Mesothelial cell of epicardium (in vitro differentiated cells): ENCODE data around the gene C1QL2. TPM values are rescaled to one million over a fixed set of nuclear protein-coding genes. Genes with fewer than 3 reads are reported as not detected.

Source experiments
- DNase-seq, 2 experiments: peaks; one replicate each; pipeline ENCODE4 v3.0.0; 2021; ENCODE audit warnings: low spot score in 2 of 2; ENCODE audit not compliant: unreplicated experiment in 2 of 2
- H3K27ac Mint-ChIP-seq: 2 replicates; pipeline ENCODE4 v1.8.0; 2021; ENCODE audit warnings: mixed read lengths
- H3K27me3 Mint-ChIP-seq: 2 replicates; pipeline ENCODE4 v1.8.0; 2021; ENCODE audit warnings: low read depth, mixed read lengths
- H3K36me3 Mint-ChIP-seq: 2 replicates; pipeline ENCODE4 v1.8.0; 2021; ENCODE audit warnings: mixed read lengths
- H3K4me1 Mint-ChIP-seq: 2 replicates; pipeline ENCODE4 v1.8.0; 2021; ENCODE audit warnings: mixed read lengths
- H3K4me3 Mint-ChIP-seq: 2 replicates; pipeline ENCODE4 v1.8.0; 2021; ENCODE audit warnings: mild to moderate bottlenecking, moderate library complexity, mixed read lengths
- H3K9me3 Mint-ChIP-seq: 2 replicates; pipeline ENCODE4 v1.8.0; 2021; ENCODE audit warnings: mixed read lengths
- total RNA-seq: library from RNA; stranded (reverse); gene quantifications from 3 replicates; pipeline ENCODE4 v1.2.1, GENCODE V29; 2021
- TF ChIP-seq, protein P1 (sequence below): fragments of 200-600 bp; sonication (generic); IDR thresholded peaks from one replicate; pipeline ENCODE4 v1.5.0; 2021; ENCODE audit warnings: antibody characterized with exemption; ENCODE audit not compliant: unreplicated experiment

Gene C1QL2
- not detected in 3 replicates for total RNA-seq

DNA sequence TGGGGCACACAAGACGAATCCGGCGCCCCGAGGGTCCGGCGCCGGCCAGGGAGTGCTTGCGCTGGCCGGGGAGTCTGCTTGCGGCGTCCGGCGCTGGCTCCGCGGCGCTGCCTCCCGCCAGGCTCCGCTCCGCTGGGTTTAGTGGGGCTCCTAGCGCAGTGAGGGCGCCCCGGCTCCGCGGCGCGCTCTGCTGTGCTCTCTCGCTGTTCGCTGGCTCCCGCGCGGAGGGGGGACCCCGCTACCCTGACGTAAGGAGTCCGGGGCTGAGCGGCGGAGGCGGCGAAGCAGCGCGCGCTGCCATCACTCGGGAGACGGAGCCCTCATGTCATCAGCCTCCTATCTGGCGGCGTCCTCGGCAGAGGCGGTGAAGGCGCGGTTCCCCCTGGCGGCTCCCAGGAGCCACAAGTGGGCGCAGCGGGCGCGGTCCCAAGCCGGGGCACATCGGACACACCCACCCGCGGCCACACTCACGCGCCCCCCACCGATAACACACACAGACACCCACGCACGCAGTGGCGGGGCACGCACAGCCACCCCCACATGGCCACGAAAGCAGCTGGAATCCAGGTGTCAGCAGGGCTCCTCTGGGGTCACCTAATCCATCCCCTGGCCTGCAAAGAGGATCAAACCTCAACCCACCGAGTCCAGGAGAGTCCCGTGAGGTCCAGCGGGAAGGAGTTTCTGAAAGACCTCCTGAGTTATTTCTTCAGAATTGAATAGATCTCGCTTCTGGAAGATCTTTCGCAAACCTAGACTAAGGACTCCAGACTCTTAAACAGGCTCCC is at the start of gene C1QL2:
Gene C1QL2, minus strand, starts transcription at position 189 of the 785 bp plus-strand sequence. CDS start 482 bp downstream, outside the sequence.
- Mint-ChIP-seq H3K9me3 (no peaks in the 10 kb centered on the region), H3K27me3 (peaks cover 91% of the 10 kb centered on the region), H3K27ac (no peak within 1 kb of the TSS), H3K4me1 (peaks cover 8% of the 10 kb centered on the region), H3K4me3 (peak within 1 kb of the TSS; percentile 51), H3K36me3 (no peaks in the 10 kb centered on the region)
- TF ChIP-seq, protein P1, sequence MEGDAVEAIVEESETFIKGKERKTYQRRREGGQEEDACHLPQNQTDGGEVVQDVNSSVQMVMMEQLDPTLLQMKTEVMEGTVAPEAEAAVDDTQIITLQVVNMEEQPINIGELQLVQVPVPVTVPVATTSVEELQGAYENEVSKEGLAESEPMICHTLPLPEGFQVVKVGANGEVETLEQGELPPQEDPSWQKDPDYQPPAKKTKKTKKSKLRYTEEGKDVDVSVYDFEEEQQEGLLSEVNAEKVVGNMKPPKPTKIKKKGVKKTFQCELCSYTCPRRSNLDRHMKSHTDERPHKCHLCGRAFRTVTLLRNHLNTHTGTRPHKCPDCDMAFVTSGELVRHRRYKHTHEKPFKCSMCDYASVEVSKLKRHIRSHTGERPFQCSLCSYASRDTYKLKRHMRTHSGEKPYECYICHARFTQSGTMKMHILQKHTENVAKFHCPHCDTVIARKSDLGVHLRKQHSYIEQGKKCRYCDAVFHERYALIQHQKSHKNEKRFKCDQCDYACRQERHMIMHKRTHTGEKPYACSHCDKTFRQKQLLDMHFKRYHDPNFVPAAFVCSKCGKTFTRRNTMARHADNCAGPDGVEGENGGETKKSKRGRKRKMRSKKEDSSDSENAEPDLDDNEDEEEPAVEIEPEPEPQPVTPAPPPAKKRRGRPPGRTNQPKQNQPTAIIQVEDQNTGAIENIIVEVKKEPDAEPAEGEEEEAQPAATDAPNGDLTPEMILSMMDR: no peak
- no peak for DNase-seq

DNA sequence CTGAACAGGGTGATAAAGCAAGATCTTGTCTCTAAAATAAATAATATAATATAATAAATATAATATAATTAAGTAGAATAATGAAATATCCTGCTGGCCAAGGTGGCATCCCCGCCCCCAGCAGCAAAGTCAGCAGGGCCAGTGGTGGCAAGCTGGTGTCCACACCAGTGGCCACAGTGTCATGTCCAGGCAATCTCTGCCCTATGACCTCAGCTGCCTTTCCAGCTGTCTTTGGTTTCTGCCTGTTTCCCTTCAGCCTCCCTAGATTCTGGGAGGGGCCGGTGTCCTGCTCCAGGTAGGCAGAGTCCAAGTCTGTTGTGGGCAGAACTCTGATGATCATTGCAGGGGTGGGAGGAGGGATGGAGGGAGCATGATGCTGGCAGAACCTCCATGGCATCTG is 48.9 kb upstream of the C1QL2 start:
- Mint-ChIP-seq H3K4me1 (no peaks in the 10 kb centered on the region), H3K9me3 (no peaks in the 10 kb centered on the region), H3K27me3 (peaks cover 40% of the 10 kb centered on the region), H3K36me3 (no peaks in the 10 kb centered on the region), H3K27ac (no peak overlapping the region), H3K4me3 (no peak overlapping the region)
- TF ChIP-seq, protein P1: no peak
- DNase-seq: no peak

DNA sequence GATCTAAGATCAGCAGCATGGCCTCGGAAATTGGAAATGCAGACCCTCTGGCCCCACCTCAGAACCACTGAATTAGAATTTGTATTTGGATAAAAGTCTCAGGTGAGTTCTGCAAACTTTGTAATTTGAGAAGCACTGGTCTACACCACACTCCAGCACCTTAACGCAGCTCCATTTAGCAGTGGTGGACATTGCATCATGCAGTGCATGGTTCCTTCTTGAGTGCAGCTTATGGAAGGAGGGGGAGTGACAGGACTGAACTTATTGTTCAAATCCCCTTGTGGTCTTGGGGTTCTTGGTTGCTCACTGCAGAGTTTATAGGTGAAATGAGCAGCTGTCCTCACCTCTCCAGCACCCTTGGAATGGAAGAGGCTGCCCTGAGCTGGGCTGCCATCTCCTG is 47.6 kb upstream of the C1QL2 start:
- H3K9me3 Mint-ChIP-seq: no peaks in the 10 kb centered on the region
- no peak overlapping the region for H3K27ac Mint-ChIP-seq
- TF ChIP-seq, protein P1: no peak
- H3K4me1 Mint-ChIP-seq: no peaks in the 10 kb centered on the region
- H3K36me3 Mint-ChIP-seq: no peaks in the 10 kb centered on the region
- H3K27me3 Mint-ChIP-seq: peaks cover 37% of the 10 kb centered on the region
- no peak for DNase-seq
- no peak overlapping the region for H3K4me3 Mint-ChIP-seq

DNA sequence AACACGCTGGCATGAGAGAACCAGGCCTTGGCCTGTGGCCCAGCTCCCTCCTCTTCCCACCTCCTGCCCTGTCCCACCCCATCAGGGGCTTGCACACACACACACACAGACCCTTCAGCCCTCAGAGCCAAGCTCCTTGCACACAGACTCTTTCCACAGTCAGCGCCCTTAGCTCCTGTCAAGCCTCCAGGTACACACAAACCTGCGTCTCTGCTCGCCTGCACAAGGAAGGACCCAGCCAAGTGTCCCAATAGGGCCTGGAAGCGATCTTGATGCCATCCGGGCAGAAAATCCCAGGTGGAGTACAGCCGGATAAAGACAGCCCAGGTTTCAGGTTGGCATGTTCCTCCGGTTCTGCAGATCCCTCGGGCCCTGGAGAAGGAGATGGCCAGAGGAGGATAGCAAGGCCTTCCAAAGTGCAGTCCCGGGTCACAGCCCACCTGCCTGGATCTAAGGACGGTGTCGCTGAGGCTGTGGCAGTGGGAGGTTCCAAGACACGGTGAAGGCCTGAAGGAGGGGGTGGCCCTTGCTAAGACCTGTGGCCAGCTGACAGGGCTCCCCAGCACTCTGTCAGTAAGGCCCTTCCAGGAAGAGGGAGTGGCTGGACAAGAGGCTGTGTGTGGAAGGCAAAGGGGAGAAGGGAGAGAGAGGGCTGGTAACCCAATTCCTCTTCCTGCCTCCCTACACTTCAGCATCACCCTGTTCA is 46.6 kb upstream of the C1QL2 start:
- H3K36me3 Mint-ChIP-seq: no peaks in the 10 kb centered on the region
- H3K4me3 Mint-ChIP-seq: no peak overlapping the region
- H3K27me3 Mint-ChIP-seq: peaks cover 36% of the 10 kb centered on the region
- H3K9me3 Mint-ChIP-seq: no peaks in the 10 kb centered on the region
- no peak for DNase-seq
- H3K27ac Mint-ChIP-seq: no peak overlapping the region
- no peaks in the 10 kb centered on the region for H3K4me1 Mint-ChIP-seq
- TF ChIP-seq, protein P1: no peak

DNA sequence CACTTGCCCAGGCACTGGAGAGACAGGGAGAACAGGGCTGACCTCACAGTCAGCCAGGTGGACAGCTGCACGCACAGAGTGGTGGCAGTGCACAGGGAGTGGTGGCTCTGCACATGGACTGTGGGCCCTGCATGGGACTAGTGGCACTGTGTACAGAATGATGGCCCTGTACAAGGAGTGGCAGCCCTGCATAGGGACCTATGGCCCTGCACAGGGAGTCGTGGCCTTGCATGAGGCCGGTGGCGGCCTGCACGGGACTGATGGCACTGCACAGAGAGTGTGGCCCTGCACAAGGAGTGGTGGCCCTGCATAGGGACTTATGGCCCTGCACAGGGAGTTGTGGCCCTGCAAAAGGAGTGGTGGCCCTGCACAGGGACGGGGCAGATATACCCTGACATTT is 46.0 kb upstream of the C1QL2 start:
- H3K36me3 Mint-ChIP-seq: no peaks in the 10 kb centered on the region
- H3K4me1 Mint-ChIP-seq: no peaks in the 10 kb centered on the region
- TF ChIP-seq, protein P1: no peak
- no peak overlapping the region for H3K4me3 Mint-ChIP-seq
- H3K9me3 Mint-ChIP-seq: no peaks in the 10 kb centered on the region
- no peak overlapping the region for H3K27ac Mint-ChIP-seq
- peaks cover 35% of the 10 kb centered on the region for H3K27me3 Mint-ChIP-seq
- DNase-seq: no peak
